Myocyte (in vitro differentiated cells): ENCODE data around the gene EYA3. TPM values are rescaled to one million over a fixed set of nuclear protein-coding genes. Genes with fewer than 3 reads are reported as not detected.
A peak's percentile ranks its signal among the peaks of the same experiment; 100 is the strongest.
"Not testable (repeated sequence)": the region's sequence is repeated elsewhere in the genome, so short reads cannot be mapped to it uniquely, and the experiment has no call there.

Source experiments
- DNase-seq: peaks from one replicate; pipeline ENCODE4 v3.0.0-alpha.2; 2012; ENCODE audit warnings: low read depth
- total RNA-seq: library from RNA; depleted of rRNA; stranded (reverse); fragments of >200 nt; gene quantifications from 2 replicates; pipeline ENCODE4 v1.2.3, GENCODE V29; 2014

Gene EYA3
- total RNA-seq, 1 donor from 2014 or later = 22.0 TPM

GRCh38 chr1:28031173-28031572 is 57.2 kb downstream of the EYA3 start:
- no peak for DNase-seq

GRCh38 chr1:28028873-28029654 is 59.3 kb downstream of the EYA3 start:
- no peak for DNase-seq

- DNase-seq = no peak
These were observed 60.8 kb downstream of the EYA3 start for GRCh38 chr1:28027660-28028059.

GRCh38 chr1:28027238-28027637 is 61.2 kb downstream of the EYA3 start:
- no peak for DNase-seq

- DNase-seq = no peak
These were observed 62.1 kb downstream of the EYA3 start for GRCh38 chr1:28026329-28026728.

- DNase-seq = no peak
These were observed 67.3 kb downstream of the EYA3 start for GRCh38 chr1:28021064-28021463.

GRCh38 chr1:28010969-28011368 is 77.4 kb downstream of the EYA3 start:
- DNase-seq = no peak

- not testable (repeated sequence) for DNase-seq
These were observed 85.3 kb downstream of the EYA3 start for GRCh38 chr1:28003117-28003516.

- DNase-seq = no peak
These were observed 85.8 kb downstream of the EYA3 start for GRCh38 chr1:28002600-28002999.

GRCh38 chr1:27999055-27999454 is 89.4 kb downstream of the EYA3 start:
- no peak for DNase-seq

GRCh38 chr1:27994526-27994925 is 93.9 kb downstream of the EYA3 start:
- DNase-seq = not testable (repeated sequence)

- DNase-seq = peak; percentile 66
These were observed 94.3 kb downstream of the EYA3 start for GRCh38 chr1:27994060-27994459.

- DNase-seq = no peak
These were observed 95.2 kb downstream of the EYA3 start for GRCh38 chr1:27993241-27993640.

- no peak for DNase-seq
These were observed 96.1 kb downstream of the EYA3 start for GRCh38 chr1:27992276-27992675.

GRCh38 chr1:27990920-27991537 is 97.4 kb downstream of the EYA3 start:
- DNase-seq = no peak

GRCh38 chr1:27981145-27981544 is 107.3 kb downstream of the EYA3 start:
- no peak for DNase-seq

- no peak for DNase-seq
These were observed 108.1 kb downstream of the EYA3 start for GRCh38 chr1:27980216-27980845.

- DNase-seq = no peak
These were observed 108.6 kb downstream of the EYA3 start for GRCh38 chr1:27979859-27980201.

GRCh38 chr1:27979151-27979858 is 109.1 kb downstream of the EYA3 start:
- peak; percentile 66 for DNase-seq

GRCh38 chr1:27974417-27974781 is 114.0 kb downstream of the EYA3 start:
- DNase-seq = no peak

- DNase-seq = peak; percentile 89
These were observed 114.5 kb downstream of the EYA3 start for GRCh38 chr1:27973771-27974416.
